H1 (cell line): ENCODE data around the gene KCNJ2.

Experiments
- CBX8 ChIP-seq: fragments of 300-800, 300-1000 bp; sonication (generic); IDR thresholded peaks from 2 replicates; pipeline ENCODE4 v1.7.1; 2016; ENCODE audit warnings: low read depth, low read length, borderline replicate concordance
- EGR1 ChIP-seq: IDR thresholded peaks from 2 replicates; pipeline ENCODE4 v1.6.1; 2011; ENCODE audit warnings: low read depth, low read length, borderline replicate concordance
- EP300 ChIP-seq, 2 experiments: IDR thresholded peaks; 1 replicate in 1 of 2; 2 replicates in 1 of 2; pipeline ENCODE4 v1.6.1; 2011 to 2012; ENCODE audit warnings: low read depth in 2 of 2, low read length in 2 of 2, mild to moderate bottlenecking in 2 of 2, borderline replicate concordance in 1 of 2, inconsistent platforms in 1 of 2, moderate library complexity in 1 of 2
- MAFK ChIP-seq: IDR thresholded peaks from 2 replicates; pipeline ENCODE4 v1.6.1; 2012; ENCODE audit warnings: low read depth, mild to moderate bottlenecking, improper control_type of control experiment, low read length
- PHF8 ChIP-seq: fragments of 200-600 bp; sonication (generic); conservative IDR thresholded peaks from 2 replicates; pipeline ENCODE4 v1.7.1; 2012; ENCODE audit warnings: low read depth, mild to moderate bottlenecking, inconsistent platforms, low read length, moderate library complexity
- POLR2A ChIP-seq, 2 experiments: IDR thresholded peaks; 1 replicate in 1 of 2; 2 replicates in 1 of 2; pipeline ENCODE4 v1.6.1; 2011; ENCODE audit warnings: low read depth in 2 of 2, low read length in 2 of 2, mild to moderate bottlenecking in 2 of 2; ENCODE audit errors: control extremely low read depth in 1 of 2
- POLR2AphosphoS5 ChIP-seq: IDR thresholded peaks from 2 replicates; pipeline ENCODE4 v1.6.1; 2011; ENCODE audit warnings: low read depth, low read length
- SIRT6 ChIP-seq: IDR thresholded peaks from one replicate; pipeline ENCODE4 v1.7.1; 2012; ENCODE audit warnings: low read length, inconsistent platforms
- SP1 ChIP-seq: IDR thresholded peaks from 2 replicates; pipeline ENCODE4 v1.6.1; 2011; ENCODE audit warnings: low read depth, low read length
- TAF1 ChIP-seq: IDR thresholded peaks from 2 replicates; pipeline ENCODE4 v1.6.1; 2011; ENCODE audit warnings: mild to moderate bottlenecking, low read depth, low read length
- TAF7 ChIP-seq: optimal IDR thresholded peaks from 2 replicates; pipeline ENCODE3; 2011; ENCODE audit warnings: low read depth, mild to moderate bottlenecking, inconsistent platforms, low read length, moderate library complexity, borderline replicate concordance
- TF ChIP-seq, protein P1 (sequence below), 3 experiments: IDR thresholded peaks; 1 replicate in 2 of 3; 2 replicates in 1 of 3; pipeline versions ENCODE4 v1.5.1 to v1.6.1; 2011; ENCODE audit warnings: low read length in 3 of 3, mild to moderate bottlenecking in 3 of 3, inconsistent platforms in 2 of 3, low read depth in 1 of 3, moderate library complexity in 1 of 3; ENCODE audit not compliant: insufficient read depth in 1 of 3; ENCODE audit errors: control extremely low read depth in 1 of 3
- TF ChIP-seq, protein P2 (sequence below): IDR thresholded peaks from 2 replicates; pipeline ENCODE4 v1.6.1; 2011; ENCODE audit warnings: low read depth, mild to moderate bottlenecking, low read length; ENCODE audit not compliant: insufficient read depth
- TF ChIP-seq, protein P3 (sequence below): IDR thresholded peaks from 2 replicates; pipeline ENCODE4 v1.6.1; 2012; ENCODE audit warnings: inconsistent platforms

DNA sequence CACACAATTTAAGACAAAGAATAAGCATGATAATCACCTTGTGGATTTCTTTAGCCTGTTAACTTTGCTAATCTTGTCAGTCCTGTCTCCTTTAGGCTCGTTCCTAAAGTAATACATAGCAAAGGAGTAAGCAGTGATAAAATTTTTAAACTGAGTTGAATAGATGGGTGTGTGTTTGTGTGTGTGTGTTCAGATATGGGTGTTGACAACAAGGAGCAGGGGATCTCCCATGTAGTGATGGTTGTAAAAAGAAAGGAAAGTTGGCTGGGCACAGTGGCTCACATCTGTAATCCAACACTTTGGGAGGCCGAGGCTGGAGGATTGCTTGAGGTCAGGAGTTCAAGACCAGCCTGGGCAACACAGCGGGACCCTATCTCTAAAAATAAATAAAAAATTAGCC is 44.6 kb upstream of the KCNJ2 start:
- TF ChIP-seq MAFK (no peak), PHF8 (no peak), POLR2A (IDR thresholded peaks at IDR 0.05; ENCODE audit: control extremely low read depth in 1 of 2, low read depth in 2 of 2, low read length in 2 of 2) (no peak), POLR2AphosphoS5 (no peak), TAF1 (no peak), CBX8 (no peak), SIRT6 (no peak), EP300 (IDR thresholded peaks at IDR 0.05; ENCODE audit: borderline replicate concordance in 1 of 2, low read depth in 2 of 2, low read length in 2 of 2) (no peak), EGR1 (no peak), TAF7 (no peak), SP1 (no peak)
- TF ChIP-seq, protein P1, sequence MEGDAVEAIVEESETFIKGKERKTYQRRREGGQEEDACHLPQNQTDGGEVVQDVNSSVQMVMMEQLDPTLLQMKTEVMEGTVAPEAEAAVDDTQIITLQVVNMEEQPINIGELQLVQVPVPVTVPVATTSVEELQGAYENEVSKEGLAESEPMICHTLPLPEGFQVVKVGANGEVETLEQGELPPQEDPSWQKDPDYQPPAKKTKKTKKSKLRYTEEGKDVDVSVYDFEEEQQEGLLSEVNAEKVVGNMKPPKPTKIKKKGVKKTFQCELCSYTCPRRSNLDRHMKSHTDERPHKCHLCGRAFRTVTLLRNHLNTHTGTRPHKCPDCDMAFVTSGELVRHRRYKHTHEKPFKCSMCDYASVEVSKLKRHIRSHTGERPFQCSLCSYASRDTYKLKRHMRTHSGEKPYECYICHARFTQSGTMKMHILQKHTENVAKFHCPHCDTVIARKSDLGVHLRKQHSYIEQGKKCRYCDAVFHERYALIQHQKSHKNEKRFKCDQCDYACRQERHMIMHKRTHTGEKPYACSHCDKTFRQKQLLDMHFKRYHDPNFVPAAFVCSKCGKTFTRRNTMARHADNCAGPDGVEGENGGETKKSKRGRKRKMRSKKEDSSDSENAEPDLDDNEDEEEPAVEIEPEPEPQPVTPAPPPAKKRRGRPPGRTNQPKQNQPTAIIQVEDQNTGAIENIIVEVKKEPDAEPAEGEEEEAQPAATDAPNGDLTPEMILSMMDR (IDR thresholded peaks at IDR 0.05; ENCODE audit: control extremely low read depth in 1 of 3, insufficient read depth in 1 of 3, low read depth in 1 of 3, low read length in 3 of 3), result no peak
- TF ChIP-seq, protein P2, sequence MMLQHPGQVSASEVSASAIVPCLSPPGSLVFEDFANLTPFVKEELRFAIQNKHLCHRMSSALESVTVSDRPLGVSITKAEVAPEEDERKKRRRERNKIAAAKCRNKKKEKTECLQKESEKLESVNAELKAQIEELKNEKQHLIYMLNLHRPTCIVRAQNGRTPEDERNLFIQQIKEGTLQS, result no peak
- TF ChIP-seq, protein P3, sequence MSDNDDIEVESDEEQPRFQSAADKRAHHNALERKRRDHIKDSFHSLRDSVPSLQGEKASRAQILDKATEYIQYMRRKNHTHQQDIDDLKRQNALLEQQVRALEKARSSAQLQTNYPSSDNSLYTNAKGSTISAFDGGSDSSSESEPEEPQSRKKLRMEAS, result no peak
